ENCODE results near the gene ZNF207.
"Not testable (repeated sequence)": the region's sequence is repeated elsewhere in the genome, so short reads cannot be mapped to it uniquely, and the experiment has no call there.

ZNF207 gene

GRCh38 chr17:32349854-32350665, at the start of gene ZNF207:
Gene ZNF207, plus strand, starts transcription at chr17:32350157. Its CDS starts 129 bp downstream, at chr17:32350286.
- DNase-seq, result peak; percentile 14

DNA sequence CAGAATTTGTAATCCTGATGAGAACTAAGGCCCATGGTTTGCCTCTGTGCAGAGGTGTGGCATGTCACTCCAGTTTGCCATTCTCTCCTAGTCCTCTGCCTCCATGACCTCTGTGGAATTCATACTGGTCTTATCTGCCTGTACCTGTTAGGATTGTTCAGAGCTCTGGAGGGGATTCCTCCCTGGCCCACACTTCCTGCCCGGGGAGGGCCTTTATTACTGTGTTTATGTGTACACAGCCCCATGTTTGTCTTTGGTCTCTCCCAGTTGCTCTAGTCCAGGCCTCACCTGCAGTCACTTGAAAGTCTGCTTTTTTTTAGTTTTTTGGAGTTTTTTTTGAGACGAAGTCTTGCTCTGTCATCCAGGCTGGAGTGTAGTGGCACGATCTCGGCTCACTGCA, 47.9 kb upstream of the ZNF207 start:
- DNase-seq, result no peak

DNA sequence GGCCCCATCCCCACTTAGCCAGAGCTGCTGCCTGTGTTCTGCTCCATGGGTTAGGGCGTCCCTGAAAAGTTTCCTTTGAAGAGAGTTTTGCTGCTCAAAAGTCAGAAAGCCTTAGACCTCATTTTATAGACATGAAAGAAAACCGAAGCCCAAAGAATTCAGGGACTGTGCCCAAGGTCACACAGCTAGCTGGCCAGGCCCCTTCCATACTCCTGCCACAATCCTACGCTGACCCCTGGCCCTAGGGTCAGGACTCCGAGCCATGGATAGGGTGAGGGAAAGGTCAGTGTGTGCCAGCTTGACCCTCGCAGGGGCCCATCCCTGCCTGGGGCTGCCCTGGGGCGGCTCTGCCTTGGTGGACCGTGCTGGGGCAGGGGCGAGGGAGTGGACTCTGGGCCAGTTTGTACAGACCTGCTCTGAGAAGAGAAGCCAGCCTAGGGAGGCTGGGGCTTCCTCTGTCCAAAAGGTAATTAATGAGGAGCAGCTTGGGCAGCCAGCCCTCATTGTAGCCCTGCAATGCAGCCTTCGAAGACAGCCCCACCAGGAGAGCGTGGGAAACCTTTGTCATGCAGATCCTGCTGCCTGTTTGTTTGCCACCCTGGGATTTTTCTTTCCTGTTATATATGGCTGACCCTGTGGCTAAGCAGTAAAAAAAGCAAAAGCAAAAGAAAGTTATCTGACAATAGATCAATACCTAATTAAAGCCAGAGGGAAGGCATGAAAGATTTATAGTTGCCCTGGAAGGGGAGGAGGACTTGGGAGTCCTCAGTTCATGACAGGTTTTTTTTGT, 46.9 kb upstream of the ZNF207 start:
- DNase-seq, result no peak

- no peak for DNase-seq
Observed at GRCh38 chr17:32303781-32304288, 46.1 kb upstream of the ZNF207 start.

GRCh38 chr17:32305049-32305448, 44.9 kb upstream of the ZNF207 start:
- no peak for DNase-seq

DNA sequence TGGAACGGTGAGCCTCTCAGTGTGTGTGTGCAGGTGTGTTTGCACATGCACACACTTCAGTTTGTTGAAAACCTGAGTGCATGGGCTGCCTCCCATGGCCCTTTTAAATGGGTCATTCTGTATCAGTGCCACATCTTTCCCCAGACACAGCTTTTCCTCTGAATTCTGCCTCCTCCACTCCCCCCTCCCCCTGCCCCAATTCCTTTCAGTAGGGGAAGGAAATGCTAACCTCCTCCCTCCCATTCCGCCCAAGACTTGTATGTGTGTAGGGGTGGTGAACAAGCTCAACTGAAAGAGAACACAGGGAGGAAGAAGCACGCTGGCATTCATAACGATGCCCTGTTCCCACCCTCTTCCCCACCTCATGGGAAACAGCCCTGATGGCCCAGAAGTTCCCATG, 42.3 kb upstream of the ZNF207 start:
- no peak for DNase-seq

- no peak for DNase-seq
Observed at GRCh38 chr17:32311028-32311536, 38.9 kb upstream of the ZNF207 start.

DNA sequence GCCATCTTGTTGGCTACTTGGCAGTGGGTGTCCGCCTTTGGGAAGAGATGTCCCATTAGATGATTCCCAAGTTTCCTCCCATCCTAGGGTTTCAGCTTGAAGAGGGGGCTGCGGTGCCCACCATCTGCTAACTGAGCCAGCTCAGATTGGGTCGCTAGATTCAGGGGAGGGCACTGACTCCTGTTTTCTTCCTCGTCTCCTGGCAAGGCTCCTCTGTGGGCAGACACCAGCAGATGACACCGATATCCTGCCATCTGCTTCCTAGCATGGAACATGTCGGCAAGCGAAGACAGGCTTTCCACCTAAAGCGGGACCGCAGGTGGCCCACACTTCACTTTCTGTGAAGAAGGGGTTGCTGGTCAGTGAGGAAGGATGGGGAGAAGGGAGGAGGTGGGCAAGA, 35.3 kb upstream of the ZNF207 start:
- no peak for DNase-seq

DNA sequence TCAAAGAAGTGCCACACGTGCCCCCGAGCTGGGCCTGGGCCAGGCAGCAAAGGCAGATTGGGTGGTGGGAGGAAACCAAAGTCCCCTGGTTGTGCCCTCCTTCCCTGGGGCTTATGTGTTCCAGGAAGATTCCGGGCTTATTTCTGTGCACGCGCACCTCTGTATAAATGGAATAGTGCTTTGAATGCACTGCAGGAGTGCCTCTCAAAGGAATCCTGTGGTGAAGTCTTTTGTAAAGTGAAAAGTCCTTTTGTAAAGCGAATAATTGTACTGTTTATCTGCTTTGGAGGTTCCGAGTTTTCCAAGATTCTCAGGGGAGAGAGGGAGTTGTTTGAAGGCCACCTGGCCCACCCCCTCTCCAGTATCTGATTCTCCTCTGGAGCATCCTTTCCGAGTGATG, 34.8 kb upstream of the ZNF207 start:
- no peak for DNase-seq

DNA sequence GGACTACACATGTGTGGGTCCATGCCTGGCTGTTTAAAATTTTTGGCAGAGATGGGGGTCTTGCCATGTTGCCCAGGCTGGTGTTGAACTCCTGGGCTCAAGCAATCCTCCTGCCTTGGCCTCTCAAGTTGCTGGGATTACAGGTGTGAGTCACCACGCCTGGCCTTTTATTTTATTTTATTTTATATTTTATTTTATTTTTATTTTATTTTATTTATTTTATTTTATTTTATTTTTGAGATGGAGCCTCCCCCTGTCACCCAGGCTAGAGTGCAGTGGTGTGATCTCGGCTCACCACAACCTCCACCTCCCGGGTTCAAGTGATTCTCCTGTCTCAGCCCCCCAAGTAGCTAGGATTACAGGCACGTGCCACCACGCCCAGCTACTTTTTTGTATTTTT, 33.3 kb upstream of the ZNF207 start:
- not testable (repeated sequence) for DNase-seq

DNA sequence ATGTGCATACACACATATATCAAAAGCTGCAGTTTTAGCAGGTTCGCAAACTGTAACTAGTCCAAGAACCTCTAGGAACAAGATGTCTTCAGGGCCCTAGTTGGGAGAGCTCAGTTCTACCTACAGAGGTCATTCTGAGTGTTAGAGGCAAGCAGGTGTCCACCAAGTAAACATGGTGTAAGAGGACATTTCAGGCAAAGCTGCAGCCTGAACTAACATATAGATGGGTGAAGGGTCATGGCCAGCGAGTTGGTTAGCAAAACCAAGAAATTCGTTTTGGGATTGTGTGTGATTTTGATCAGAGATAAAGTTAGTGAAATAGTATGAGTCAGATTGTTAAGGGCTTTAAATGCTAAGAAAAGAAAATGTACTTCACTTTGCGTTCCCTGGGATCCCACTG, 32.6 kb upstream of the ZNF207 start:
- DNase-seq, result no peak

- DNase-seq, result no peak
Observed at GRCh38 chr17:32318071-32318470, 31.9 kb upstream of the ZNF207 start.

- DNase-seq, result no peak
Observed at GRCh38 chr17:32319548-32319905, 30.4 kb upstream of the ZNF207 start.

- DNase-seq, result not testable (repeated sequence)
Observed at GRCh38 chr17:32320080-32320479, 29.9 kb upstream of the ZNF207 start.

- no peak for DNase-seq
Observed at GRCh38 chr17:32320847-32321246, 29.1 kb upstream of the ZNF207 start.

DNA sequence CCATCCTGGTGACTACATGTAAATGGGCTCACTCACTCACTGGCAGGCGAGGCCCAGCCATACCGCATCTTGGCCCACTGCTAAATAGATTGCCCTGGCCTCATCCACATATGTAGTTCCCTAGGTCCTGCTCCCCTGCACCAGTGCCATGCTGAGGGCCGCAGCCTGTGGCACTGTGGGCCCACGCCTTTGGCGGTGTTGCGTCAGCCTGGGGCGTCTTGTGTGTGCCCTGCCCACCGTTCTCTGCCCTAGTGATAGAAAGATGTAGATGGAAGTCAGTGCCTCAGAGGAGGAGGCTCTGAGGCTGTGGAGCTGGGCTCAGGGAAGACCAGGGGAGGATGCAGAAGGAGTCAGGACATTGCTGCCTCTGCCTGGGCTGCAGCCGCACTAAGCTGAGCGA, 26.9 kb upstream of the ZNF207 start:
- DNase-seq, result no peak

DNA sequence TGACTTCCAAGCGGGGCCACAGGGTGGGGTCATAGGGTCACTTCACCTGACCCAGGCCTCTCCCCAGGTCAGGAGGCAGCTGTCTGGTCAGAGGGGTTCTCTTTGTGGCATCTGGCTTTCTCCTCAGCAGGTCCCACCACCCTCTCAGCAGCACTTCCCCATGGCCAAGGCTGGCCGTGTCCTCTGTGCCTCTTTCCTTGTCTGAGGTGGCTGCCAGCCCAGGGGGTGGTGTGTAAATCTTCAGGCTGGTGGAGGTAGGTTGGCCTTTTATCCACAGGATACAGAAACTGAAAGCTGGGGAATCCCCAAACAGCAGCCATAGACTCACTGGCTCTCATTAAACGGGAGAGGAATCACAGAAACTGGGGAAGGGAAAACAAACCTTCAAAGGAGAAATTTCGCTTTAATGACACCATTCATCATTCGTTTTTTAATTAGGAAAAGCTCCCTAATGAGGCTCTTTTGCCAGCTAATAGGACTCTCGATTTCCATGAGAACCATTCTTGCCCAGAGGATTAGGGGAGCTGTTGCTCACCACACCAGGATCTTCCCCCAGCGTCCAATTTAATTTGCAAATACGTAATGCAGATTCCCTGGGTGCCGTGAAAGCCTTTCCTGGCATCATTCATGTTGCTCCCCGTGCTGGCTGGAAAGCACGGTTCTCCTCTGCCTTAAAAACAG, 26.0 kb upstream of the ZNF207 start:
- no peak for DNase-seq

GRCh38 chr17:32327911-32328310, 22.0 kb upstream of the ZNF207 start:
- no peak for DNase-seq

DNA sequence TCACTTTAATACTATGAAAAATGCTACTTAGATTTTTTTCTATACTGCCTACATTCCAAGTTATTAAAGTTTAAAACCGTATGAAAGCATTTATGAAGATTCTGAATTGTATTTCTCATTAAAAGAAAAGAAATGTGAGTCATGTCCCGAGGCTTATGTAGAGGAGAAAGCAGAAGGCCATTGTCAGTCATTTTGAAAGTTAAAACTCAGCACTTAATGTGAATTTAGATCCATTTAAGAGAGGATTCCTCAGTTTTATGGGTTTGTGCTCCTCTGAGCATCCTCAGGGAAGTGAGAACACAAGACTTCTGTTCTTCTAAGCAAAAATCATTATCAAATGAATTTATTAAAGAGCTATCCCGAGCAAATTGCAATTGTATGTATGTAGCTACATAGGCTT, 19.8 kb upstream of the ZNF207 start:
- no peak for DNase-seq

- DNase-seq, result no peak
Observed at GRCh38 chr17:32331243-32332040, 18.5 kb upstream of the ZNF207 start.

- DNase-seq, result no peak
Observed at GRCh38 chr17:32333187-32333586, 16.8 kb upstream of the ZNF207 start.

GRCh38 chr17:32335046-32335445, 14.9 kb upstream of the ZNF207 start:
- DNase-seq, result no peak
